ENCODE measurements around the gene CNOT4. TPM values are rescaled to one million over a fixed set of nuclear protein-coding genes. Genes with fewer than 3 reads are reported as not detected.
"Not testable (repeated sequence)": the region's sequence is repeated elsewhere in the genome, so short reads cannot be mapped to it uniquely, and the experiment has no call there.

Gene CNOT4
- total RNA-seq, 1 donor from 2014 or later: 16.2 TPM

DNA sequence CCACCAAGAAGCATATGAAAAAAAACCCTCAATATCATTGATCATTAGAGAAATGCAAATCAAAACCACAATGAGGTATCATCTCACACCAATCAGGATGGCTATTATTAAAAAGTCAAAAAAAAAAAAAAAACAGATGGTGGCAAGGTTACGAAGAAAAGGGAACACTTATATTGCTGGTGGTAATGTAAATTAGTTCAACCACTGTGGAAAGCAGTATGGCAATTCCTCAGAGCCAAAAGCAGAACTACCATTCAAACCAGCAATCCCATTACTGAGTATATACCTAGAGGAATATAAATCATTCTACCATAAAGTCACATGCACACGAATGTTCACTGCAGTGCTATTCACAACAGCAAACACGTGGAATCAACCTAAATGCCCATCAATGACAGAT lies 46.0 kb downstream of the CNOT4 start:
- Histone ChIP-seq H3K27me3 (ENCODE audit: control insufficient read depth in 3 of 3, insufficient read depth in 3 of 3, low read length in 3 of 3) (no peaks in the 10 kb centered on the region), H3K4me3 (ENCODE audit: low read length in 3 of 3) (no peak overlapping the region), H3K9me3 (ENCODE audit: control insufficient read depth in 3 of 3, low read length in 3 of 3) (no peaks in the 10 kb centered on the region), H3K9ac (ENCODE audit: low read depth in 1 of 3, low read length in 3 of 3) (no peak overlapping the region), H3K27ac (ENCODE audit: low read depth, low read length) (no peak overlapping the region), H3K4me1 (ENCODE audit: control insufficient read depth in 3 of 3, insufficient read depth in 3 of 3, low read length in 3 of 3) (peaks cover 0 to 10% (median 0%) of the 10 kb centered on the region in 3 donors), H3K36me3 (ENCODE audit: control insufficient read depth in 3 of 3, insufficient read depth in 3 of 3, low read length in 3 of 3) (no peaks in the 10 kb centered on the region)

DNA sequence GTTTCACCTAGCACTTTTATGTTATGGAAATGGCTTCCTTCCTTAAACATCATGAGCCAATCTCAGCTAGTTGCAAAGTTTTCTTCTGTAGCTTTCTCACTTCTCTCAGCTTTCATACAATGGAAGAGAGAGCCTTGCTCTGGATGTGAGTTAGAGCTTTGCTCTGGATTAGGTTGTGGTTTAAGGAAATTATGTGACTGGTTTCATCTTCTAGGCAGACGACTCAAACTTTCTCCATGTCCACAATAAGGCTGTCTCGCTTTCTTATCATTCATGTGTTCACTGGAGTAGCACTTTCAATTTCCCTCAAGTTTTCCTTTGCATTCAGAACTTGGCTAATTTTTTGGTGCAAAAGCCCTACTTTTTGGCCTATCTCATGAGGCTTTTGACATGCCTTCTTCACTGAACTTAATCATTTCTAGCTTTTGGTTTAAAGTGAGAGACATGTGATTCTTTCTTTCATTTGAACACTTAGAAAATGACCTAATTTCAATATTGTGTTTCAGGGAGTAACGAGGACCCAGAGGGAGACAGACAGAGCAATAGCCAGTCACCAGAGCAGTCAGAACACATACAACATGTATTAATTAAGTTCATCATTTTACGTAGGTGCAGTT lies 49.8 kb downstream of the CNOT4 start:
- H3K4me3 ChIP-seq (ENCODE audit: low read length in 3 of 3): no peak overlapping the region
- H3K36me3 ChIP-seq (ENCODE audit: control insufficient read depth in 3 of 3, insufficient read depth in 3 of 3, low read length in 3 of 3): no peaks in the 10 kb centered on the region
- no peak overlapping the region for H3K9ac ChIP-seq (ENCODE audit: low read depth in 1 of 3, low read length in 3 of 3)
- H3K9me3 ChIP-seq (ENCODE audit: control insufficient read depth in 3 of 3, low read length in 3 of 3): no peaks in the 10 kb centered on the region
- H3K27me3 ChIP-seq (ENCODE audit: control insufficient read depth in 3 of 3, insufficient read depth in 3 of 3, low read length in 3 of 3): no peaks in the 10 kb centered on the region
- peaks cover 0 to 10% (median 3%) of the 10 kb centered on the region in 3 donors for H3K4me1 ChIP-seq (ENCODE audit: control insufficient read depth in 3 of 3, insufficient read depth in 3 of 3, low read length in 3 of 3)
- H3K27ac ChIP-seq (ENCODE audit: low read depth, low read length): no peak overlapping the region

DNA sequence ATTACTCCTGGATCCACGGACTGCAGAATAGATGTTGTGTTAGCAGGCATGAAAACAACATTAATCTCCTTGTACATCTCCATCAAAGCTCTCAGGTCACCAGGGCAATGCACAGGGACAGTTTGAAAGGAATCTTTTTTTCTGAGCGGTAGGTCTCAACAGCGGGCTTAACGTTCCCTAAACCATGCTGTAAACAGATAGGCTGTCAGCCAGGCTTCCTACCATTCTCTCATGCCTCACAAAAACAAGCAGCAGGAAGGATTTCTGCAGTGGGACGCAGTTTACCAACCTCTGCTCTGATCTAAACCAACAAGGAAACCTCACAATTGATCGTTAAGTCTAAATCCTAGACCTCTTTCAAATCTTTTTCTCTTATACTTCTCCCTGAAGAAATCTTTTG lies 50.8 kb downstream of the CNOT4 start:
- Histone ChIP-seq H3K4me3 (ENCODE audit: low read length in 3 of 3) (no peak overlapping the region), H3K4me1 (ENCODE audit: control insufficient read depth in 3 of 3, insufficient read depth in 3 of 3, low read length in 3 of 3) (peaks cover 0 to 10% (median 3%) of the 10 kb centered on the region in 3 donors), H3K27me3 (ENCODE audit: control insufficient read depth in 3 of 3, insufficient read depth in 3 of 3, low read length in 3 of 3) (no peaks in the 10 kb centered on the region)

DNA sequence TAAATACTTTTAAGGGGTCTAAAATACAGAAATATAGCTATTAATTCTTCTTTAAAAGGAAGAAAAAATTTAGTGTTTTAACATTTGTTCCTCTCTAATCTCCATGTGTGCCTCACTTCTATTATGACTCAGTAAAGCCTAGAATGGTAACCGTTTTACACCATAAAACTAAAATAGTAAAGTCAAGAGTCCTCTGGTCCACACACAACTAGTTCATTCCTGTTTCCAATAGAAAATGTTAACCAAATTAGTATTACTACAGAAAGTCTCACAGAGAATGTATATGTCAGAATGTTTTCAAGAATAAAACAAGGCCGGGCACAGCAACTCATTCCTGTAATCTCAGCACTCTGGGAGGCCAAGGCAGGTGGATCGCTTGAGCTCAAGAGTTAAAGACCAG lies 55.8 kb downstream of the CNOT4 start:
- Histone ChIP-seq H3K27ac (ENCODE audit: low read depth, low read length) (no peak overlapping the region), H3K36me3 (ENCODE audit: control insufficient read depth in 3 of 3, insufficient read depth in 3 of 3, low read length in 3 of 3) (no peaks in the 10 kb centered on the region), H3K27me3 (ENCODE audit: control insufficient read depth in 3 of 3, insufficient read depth in 3 of 3, low read length in 3 of 3) (no peaks in the 10 kb centered on the region), H3K4me1 (ENCODE audit: control insufficient read depth in 3 of 3, insufficient read depth in 3 of 3, low read length in 3 of 3) (peaks cover 0 to 5% (median 1%) of the 10 kb centered on the region in 3 donors), H3K9ac (ENCODE audit: low read depth in 1 of 3, low read length in 3 of 3) (no peak overlapping the region), H3K9me3 (ENCODE audit: control insufficient read depth in 3 of 3, low read length in 3 of 3) (no peaks in the 10 kb centered on the region), H3K4me3 (ENCODE audit: low read length in 3 of 3) (no peak overlapping the region)

More for the DNA sequence above, 50.8 kb downstream of the CNOT4 start:
- H3K9ac ChIP-seq (ENCODE audit: low read depth in 1 of 3, low read length in 3 of 3): no peak overlapping the region
- no peaks in the 10 kb centered on the region for H3K9me3 ChIP-seq (ENCODE audit: control insufficient read depth in 3 of 3, low read length in 3 of 3)
- no peaks in the 10 kb centered on the region for H3K36me3 ChIP-seq (ENCODE audit: control insufficient read depth in 3 of 3, insufficient read depth in 3 of 3, low read length in 3 of 3)
- H3K27ac ChIP-seq (ENCODE audit: low read depth, low read length): no peak overlapping the region

DNA sequence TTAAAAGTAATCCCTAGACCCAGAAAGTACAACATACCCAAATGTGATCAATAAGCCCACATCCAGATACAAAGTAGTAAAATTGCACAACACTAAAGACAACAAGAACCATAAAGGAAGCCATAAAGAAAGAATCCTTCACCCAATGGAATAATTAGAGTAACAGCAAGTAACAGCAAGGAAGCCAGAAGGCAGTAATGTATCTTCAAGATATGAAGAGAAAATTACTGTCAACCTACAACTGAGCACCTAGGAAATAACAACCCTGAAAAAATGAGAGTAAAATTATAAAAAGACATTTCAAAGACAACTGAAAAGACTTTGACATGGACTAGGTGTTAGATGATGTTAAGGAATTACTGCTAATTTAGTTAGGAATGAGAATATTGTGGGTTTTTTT lies 60.5 kb downstream of the CNOT4 start:
- Histone ChIP-seq H3K27me3 (ENCODE audit: control insufficient read depth in 3 of 3, insufficient read depth in 3 of 3, low read length in 3 of 3) (no peaks in the 10 kb centered on the region), H3K27ac (ENCODE audit: low read depth, low read length) (no peak overlapping the region), H3K4me3 (ENCODE audit: low read length in 3 of 3) (no peak overlapping the region), H3K36me3 (ENCODE audit: control insufficient read depth in 3 of 3, insufficient read depth in 3 of 3, low read length in 3 of 3) (no peaks in the 10 kb centered on the region), H3K9ac (ENCODE audit: low read depth in 1 of 3, low read length in 3 of 3) (no peak overlapping the region), H3K4me1 (ENCODE audit: control insufficient read depth in 3 of 3, insufficient read depth in 3 of 3, low read length in 3 of 3) (peaks cover 2 to 8% (median 4%) of the 10 kb centered on the region in 3 donors), H3K9me3 (ENCODE audit: control insufficient read depth in 3 of 3, low read length in 3 of 3) (no peaks in the 10 kb centered on the region)

DNA sequence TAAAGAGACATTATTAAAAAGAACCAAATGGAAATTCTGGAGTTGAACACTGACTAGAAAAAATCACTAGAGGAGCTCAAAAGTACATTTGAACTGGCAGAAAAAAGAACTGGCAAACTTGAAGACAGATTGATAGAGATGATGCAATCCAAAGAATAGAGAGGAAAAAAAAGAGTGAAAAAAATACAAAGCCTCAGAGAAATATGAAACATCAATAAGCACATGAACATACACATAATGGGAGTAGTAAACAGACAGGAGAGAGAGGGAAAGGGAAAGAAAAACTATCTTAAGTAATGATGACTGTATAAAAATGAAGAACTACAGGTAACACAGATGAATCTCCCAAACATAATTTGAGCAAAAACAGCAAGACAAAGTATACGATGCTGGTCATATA lies 61.1 kb downstream of the CNOT4 start:
- H3K9me3 ChIP-seq (ENCODE audit: control insufficient read depth in 3 of 3, low read length in 3 of 3): no peaks in the 10 kb centered on the region
- no peaks in the 10 kb centered on the region for H3K36me3 ChIP-seq (ENCODE audit: control insufficient read depth in 3 of 3, insufficient read depth in 3 of 3, low read length in 3 of 3)
- H3K4me1 ChIP-seq (ENCODE audit: control insufficient read depth in 3 of 3, insufficient read depth in 3 of 3, low read length in 3 of 3): peaks cover 2 to 11% (median 4%) of the 10 kb centered on the region in 3 donors
- H3K4me3 ChIP-seq (ENCODE audit: low read length in 3 of 3): no peak overlapping the region
- H3K9ac ChIP-seq (ENCODE audit: low read depth in 1 of 3, low read length in 3 of 3): no peak overlapping the region
- H3K27ac ChIP-seq (ENCODE audit: low read depth, low read length): no peak overlapping the region
- no peaks in the 10 kb centered on the region for H3K27me3 ChIP-seq (ENCODE audit: control insufficient read depth in 3 of 3, insufficient read depth in 3 of 3, low read length in 3 of 3)

DNA sequence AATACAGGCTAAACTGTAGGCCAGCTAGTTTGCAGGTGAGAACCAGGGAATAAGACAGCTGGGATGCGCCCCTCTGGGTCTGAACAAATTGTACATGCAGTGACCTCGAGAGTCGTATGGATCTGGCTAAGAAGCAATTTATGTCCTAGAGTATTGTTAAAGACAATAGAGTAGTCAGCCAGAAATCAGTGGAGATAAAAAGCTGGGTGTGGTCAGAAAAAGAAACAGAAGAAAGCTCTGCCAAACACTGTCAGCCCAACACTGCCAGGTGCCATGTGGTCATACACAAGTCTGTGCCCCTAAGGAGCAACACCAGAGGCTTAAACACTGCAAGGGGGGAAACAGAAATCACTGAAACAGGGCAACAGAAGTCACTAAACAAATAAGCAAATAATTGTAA lies 62.2 kb downstream of the CNOT4 start:
- Histone ChIP-seq H3K9ac (ENCODE audit: low read depth in 1 of 3, low read length in 3 of 3) (no peak overlapping the region), H3K27ac (ENCODE audit: low read depth, low read length) (no peak overlapping the region), H3K4me3 (ENCODE audit: low read length in 3 of 3) (no peak overlapping the region), H3K36me3 (ENCODE audit: control insufficient read depth in 3 of 3, insufficient read depth in 3 of 3, low read length in 3 of 3) (no peaks in the 10 kb centered on the region), H3K4me1 (ENCODE audit: control insufficient read depth in 3 of 3, insufficient read depth in 3 of 3, low read length in 3 of 3) (peaks cover 0 to 11% (median 4%) of the 10 kb centered on the region in 3 donors), H3K9me3 (ENCODE audit: control insufficient read depth in 3 of 3, low read length in 3 of 3) (no peaks in the 10 kb centered on the region), H3K27me3 (ENCODE audit: control insufficient read depth in 3 of 3, insufficient read depth in 3 of 3, low read length in 3 of 3) (no peaks in the 10 kb centered on the region)

DNA sequence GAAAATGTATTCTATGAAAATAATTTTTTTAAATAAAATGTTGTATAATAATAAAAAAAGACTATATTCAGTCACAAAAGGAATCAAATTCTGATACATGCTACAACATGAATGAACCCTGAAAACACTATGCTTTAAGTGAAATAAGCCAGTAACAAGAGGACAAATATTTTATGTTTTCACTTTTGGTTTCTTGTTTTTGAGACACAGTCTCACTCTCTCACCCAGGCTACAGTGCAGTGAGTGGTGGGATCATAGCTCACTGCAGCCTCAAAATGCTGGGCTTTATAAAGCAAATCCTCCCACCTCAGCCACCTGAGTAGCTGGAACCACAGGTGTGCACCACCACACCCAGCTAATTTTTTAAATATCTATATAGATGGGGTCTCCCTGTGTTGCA lies 64.2 kb downstream of the CNOT4 start:
- H3K4me1 ChIP-seq (ENCODE audit: control insufficient read depth in 3 of 3, insufficient read depth in 3 of 3, low read length in 3 of 3): peaks cover 0 to 11% (median 4%) of the 10 kb centered on the region in 3 donors
- H3K36me3 ChIP-seq (ENCODE audit: control insufficient read depth in 3 of 3, insufficient read depth in 3 of 3, low read length in 3 of 3): no peaks in the 10 kb centered on the region
- no peak overlapping the region for H3K9ac ChIP-seq (ENCODE audit: low read depth in 1 of 3, low read length in 3 of 3)
- no peaks in the 10 kb centered on the region for H3K27me3 ChIP-seq (ENCODE audit: control insufficient read depth in 3 of 3, insufficient read depth in 3 of 3, low read length in 3 of 3)
- H3K27ac ChIP-seq (ENCODE audit: low read depth, low read length): no peak overlapping the region
- no peak overlapping the region for H3K4me3 ChIP-seq (ENCODE audit: low read length in 3 of 3)
- H3K9me3 ChIP-seq (ENCODE audit: control insufficient read depth in 3 of 3, low read length in 3 of 3): no peaks in the 10 kb centered on the region

DNA sequence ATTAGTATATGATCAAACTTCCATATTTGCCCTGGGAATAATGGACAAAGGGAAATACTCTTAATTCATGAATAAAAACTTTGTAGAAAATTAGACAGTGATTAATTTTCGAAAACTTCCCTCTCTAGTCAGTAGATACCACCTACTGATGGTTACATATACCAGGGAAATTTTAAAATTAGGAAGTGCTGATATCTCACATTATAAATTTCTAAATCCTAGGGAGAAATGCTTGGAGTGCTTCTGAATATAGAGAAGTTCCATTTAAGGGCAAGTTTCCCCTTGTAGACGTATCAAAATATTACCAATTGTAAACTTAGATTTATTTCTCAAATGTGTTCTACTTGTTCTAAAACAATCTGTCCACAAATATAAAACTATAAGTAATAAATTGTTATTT lies 64.6 kb downstream of the CNOT4 start:
- H3K4me3 ChIP-seq (ENCODE audit: low read length in 3 of 3); H3K9ac ChIP-seq (ENCODE audit: low read depth in 1 of 3, low read length in 3 of 3); H3K27me3 ChIP-seq (ENCODE audit: control insufficient read depth in 3 of 3, insufficient read depth in 3 of 3, low read length in 3 of 3); H3K36me3 ChIP-seq (ENCODE audit: control insufficient read depth in 3 of 3, insufficient read depth in 3 of 3, low read length in 3 of 3); H3K27ac ChIP-seq (ENCODE audit: low read depth, low read length); H3K9me3 ChIP-seq (ENCODE audit: control insufficient read depth in 3 of 3, low read length in 3 of 3): not testable (repeated sequence)
- peaks cover 0 to 11% (median 4%) of the 10 kb centered on the region in 3 donors for H3K4me1 ChIP-seq (ENCODE audit: control insufficient read depth in 3 of 3, insufficient read depth in 3 of 3, low read length in 3 of 3)

DNA sequence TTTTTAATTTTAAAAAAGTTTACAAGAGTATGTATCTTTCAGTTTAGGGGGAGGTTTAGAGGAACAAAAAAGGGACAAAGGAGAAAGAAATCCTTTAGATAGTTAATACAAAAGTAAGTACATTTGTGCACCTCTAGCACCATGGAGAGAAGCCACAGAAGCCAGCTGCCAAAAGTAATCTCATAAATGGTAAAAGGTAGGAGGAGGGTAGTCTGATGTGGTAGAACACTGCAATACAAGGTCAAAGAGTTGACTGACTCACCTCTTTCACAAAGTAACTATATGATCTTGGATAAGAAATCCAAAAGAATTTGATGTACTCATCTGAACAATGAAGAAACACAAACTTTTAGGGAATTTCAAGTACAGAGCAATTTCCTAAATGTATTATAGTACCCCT lies 68.1 kb downstream of the CNOT4 start:
- Histone ChIP-seq H3K4me3 (ENCODE audit: low read length in 3 of 3) (no peak overlapping the region), H3K27me3 (ENCODE audit: control insufficient read depth in 3 of 3, insufficient read depth in 3 of 3, low read length in 3 of 3) (no peaks in the 10 kb centered on the region), H3K36me3 (ENCODE audit: control insufficient read depth in 3 of 3, insufficient read depth in 3 of 3, low read length in 3 of 3) (peaks cover 0 to 3% (median 3%) of the 10 kb centered on the region in 3 donors), H3K27ac (ENCODE audit: low read depth, low read length) (no peak overlapping the region), H3K9ac (ENCODE audit: low read depth in 1 of 3, low read length in 3 of 3) (no peak overlapping the region), H3K9me3 (ENCODE audit: control insufficient read depth in 3 of 3, low read length in 3 of 3) (no peaks in the 10 kb centered on the region), H3K4me1 (ENCODE audit: control insufficient read depth in 3 of 3, insufficient read depth in 3 of 3, low read length in 3 of 3) (peaks cover 0 to 4% (median 2%) of the 10 kb centered on the region in 3 donors)

All from skeletal muscle tissue (tissue), 4 donors.